Pons (tissue), 1 donor: Measurements from ENCODE around the gene ALS2CL.

Experiments
- DNase-seq: peaks from one replicate; pipeline ENCODE4 v3.0.0-alpha.2; 2016; ENCODE audit warnings: low spot score

The ALS2CL gene

DNA sequence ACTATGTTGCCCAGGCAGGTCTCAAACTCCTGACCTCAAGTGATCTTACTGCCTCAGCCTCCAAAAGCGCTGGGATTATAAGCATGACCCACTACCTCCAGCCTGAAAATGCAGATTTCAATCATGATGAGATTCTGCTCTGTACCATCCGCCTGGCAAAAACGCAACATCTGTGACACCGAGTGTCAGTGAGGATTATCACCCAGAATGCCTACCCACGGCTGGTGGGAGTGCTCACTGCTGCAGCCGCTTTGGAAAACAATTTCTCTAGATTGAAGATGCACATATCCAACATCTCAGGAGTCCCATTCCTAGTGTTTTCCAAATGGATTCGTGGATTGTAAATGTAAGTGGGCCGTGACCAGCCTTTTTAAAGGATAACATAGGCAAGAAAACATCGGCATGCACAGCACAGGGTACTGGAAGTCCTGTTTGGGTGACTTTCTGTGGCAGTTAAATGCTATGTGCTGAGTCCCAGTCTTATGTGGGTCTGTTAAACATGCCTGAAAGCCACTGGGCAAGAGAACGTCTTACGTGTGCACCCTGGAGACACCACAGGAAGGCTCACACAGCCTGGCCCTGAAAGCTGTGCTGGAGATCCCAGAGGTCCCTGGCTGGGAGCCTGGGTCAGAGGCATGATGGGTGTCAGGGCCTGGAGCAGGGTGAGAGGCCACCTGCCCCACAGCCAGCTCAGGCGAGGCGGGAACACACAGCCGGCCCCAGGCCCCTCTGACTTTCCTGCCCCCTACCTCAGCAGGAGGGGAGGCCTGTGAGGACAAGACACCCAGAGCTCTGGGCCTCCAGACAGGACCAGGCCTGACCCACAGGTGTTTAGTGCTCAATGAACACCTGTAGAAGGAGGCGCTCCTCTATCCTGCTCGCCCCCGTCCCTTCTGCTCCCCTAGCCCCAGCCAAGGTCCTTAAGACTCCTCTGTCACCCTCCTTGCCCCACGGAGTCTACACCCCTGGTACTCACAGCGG is 23.3 kb upstream of the ALS2CL start:
- no peak for DNase-seq

DNA sequence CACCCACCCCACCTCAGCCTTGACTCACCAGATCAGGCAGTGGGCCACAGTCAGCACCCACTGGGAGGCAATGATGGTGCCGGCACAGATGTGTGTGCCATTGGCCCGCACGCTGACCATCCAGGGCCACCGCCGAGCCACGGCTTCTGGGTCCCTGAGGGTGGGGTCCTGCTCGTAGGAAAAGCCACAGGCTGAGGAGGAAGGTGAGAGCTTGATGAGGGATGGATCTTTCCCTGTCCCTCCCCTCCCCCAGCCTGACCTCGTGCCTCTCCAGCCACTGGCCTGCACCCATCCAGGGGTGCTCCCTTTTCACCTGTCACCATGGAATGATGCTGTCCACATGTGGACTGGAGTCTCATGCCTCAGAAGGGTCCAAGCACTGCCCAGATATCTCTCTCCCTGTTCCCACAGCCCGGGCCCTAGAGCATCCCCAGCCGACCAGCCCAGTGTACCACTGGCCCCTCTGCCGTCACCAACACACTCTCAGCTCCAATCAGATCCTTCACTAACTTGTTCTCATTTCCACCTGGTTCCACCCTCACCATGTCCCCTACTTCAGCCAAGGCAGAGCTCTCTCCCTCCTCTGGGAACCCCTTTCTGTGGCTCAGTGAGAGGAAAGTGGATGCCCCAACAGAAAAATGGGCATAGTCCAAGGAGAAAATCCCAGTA is 22.2 kb upstream of the ALS2CL start:
- no peak for DNase-seq

DNA sequence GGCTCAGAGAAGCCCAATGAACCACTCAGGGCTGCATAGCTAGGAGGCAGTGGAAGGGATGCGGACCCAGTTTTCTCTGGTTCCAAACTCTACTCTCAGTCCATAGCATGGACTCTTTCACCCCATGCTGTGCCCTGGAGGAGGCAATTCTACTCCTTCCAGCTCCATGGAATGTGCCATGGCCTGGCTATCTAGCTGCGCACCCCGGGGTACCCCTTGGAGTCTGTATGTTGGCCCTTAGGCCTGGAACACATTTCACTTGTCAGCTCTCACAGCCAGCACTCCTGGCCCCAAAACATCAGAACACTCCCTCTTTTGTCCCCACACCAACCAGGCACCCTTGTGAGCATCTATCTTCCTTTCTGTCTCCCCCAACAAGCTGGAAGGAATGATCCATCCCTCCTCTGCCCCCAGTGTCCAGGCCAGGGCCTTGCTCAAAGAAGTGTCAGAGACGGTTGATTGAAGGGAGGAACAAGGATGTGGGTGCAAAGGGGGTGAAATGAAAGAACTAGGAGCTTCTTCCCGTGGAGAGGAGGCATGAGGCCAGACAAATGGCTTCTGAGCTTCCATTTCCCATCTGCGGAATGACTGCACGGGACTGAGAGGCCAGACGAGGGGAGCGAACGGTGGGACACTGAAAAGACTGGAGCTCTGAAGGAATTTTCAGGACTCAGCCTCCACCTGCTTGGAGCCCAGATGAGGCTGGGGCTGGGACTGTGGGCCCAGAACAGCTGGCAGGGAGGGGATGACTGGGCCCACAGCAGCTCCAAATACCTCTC is 21.4 kb upstream of the ALS2CL start:
- no peak for DNase-seq

DNA sequence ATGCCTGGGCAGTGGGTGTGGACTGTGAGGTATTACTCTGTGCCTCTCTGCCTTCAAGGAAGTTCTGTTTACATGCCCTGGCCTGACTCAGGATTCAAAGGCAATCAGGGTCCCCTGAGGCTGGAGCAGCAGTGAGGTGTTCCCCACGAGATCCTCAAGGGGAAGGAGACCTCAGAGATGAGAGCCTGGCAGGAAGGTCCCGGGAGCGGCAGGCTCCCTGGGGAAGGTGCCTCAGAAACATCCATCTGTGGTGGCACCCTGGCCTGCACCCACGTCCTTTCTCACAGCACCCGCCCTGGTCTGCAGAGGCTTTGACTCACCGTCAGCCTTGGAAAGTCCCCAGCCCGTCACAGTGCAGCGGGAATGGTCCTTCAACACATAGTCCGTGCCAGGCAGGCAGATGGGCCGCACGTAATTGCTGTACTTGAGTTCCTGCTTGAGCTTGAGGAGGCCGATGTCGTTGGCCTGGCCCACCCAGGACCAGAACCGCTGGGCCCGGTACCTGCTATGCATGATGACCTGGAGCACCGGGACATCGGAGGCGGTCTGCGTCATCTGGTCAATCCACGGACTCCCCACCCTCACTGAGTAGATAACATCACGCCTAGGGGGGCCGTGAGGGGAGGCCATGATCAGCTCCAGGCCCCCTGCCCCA is 20.5 kb upstream of the ALS2CL start:
- no peak for DNase-seq

DNA sequence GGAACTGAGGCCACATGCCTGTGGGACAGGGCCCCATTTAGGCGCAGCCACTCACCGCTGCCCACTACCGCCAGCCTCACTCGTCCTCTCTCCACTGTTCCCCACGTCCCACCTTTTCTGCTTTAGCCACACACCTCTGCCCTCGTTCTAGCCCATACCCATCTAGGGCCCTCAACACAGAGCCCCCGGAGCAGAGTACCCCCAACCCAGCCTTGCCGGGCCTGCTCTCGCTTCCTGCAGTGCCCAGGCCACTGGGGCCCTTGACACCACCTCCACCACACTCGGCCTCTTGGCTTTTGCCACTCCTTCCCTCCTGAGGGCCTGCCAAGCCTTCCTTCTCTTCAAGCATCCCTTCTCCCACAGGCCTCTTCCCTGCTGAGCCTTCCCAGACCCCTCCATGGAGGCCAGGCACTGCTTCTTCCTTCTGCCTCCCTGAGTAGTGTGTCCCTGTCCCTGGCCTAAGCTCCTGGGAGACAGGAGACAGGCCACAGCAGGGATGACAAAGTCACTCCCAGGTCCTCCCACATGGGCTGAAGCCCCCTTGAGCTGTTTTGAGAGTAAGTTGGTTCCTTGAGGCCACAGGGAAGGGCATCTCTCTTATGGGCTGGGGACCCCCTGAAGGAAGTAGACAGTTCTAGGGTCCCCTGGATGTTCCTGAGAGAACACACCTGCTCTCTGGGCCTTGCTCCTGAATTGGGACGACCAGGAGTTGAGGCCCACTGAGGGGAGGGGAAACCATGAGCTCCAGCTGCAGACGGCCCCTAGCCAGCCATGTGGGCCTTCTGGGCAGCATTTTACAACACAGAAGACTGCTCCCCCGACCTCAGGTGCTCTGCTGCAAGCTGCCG is 19.8 kb upstream of the ALS2CL start:
- DNase-seq: no peak

DNA sequence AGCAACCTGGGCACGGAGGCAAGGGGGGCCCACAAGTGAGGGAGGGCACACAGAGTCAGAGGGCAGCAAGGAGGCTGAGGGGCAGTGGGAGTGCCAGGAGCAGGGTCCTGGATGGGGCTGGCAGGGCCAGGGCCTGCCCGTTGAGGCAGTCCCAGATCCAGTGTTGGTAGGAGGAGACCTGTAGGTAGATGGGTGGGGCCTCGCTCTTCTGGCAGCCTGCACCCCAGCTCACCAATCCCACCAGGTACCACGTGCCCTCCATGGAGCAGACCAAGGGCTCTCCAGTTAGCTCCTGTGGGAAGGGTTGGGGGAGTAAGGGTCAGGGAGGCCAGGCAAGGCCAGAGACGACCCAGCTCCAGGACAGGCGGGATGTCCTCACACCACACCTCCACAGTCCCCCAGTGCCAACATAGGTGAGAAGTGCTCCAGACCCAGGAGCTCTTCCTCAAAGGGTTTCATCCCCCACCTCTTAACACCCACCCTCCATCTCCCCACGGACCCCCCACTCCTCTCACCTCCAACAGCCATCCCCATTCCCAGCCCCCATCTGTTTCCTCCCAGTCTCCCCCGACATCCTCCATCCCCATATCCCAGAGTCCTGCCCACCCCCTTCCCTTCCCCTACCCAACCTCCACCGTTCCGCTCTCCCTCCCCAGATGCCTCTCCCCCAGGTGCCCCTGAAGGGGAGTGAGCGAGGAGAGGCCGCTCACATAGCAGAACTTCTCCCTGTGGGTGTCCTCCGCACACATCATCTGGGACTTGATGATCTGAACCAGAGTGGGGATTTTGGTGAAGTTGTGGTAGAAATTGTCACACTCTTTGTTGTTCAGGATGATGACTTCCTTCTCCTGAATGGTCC is 18.9 kb upstream of the ALS2CL start:
- DNase-seq: no peak

DNA sequence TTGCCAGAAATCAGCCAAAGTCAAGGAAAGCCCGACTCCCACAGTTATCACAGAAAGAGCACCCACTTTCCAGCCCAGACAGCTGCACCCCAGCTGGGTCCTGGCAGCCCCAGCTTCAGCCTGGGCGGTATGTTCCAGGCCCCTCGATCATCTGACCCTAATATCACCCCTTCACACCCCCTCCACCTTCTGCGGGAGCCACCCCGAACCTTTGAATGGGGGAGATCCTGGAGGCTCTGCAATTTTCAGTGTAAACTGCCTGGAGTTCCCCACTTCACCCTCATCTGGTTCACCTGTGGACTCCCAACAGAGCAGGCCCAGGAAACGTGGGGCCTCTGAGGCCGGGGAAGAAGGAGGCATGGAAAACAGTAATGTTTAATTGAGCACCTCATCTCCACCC is 18.3 kb upstream of the ALS2CL start:
- DNase-seq: no peak

DNA sequence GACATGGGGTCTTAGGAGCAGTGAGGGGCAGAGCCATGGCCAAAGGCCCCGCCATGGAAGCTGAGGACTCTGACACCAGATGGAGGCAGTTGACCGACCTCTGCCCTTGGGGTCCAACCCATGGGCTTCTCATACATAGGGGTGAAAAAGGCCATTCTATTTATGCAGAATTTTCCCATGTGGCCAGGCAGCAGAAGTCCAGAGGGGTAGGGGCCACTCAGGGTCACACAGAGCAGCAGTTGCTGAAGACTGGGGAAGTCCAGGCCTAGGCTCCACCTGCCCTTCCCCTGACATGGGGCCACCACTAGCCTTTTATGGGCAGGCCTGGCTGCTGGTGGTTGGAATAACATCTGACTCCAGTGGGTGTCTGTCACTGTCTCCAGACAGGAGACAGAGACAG is 17.8 kb upstream of the ALS2CL start:
- DNase-seq: no peak

DNA sequence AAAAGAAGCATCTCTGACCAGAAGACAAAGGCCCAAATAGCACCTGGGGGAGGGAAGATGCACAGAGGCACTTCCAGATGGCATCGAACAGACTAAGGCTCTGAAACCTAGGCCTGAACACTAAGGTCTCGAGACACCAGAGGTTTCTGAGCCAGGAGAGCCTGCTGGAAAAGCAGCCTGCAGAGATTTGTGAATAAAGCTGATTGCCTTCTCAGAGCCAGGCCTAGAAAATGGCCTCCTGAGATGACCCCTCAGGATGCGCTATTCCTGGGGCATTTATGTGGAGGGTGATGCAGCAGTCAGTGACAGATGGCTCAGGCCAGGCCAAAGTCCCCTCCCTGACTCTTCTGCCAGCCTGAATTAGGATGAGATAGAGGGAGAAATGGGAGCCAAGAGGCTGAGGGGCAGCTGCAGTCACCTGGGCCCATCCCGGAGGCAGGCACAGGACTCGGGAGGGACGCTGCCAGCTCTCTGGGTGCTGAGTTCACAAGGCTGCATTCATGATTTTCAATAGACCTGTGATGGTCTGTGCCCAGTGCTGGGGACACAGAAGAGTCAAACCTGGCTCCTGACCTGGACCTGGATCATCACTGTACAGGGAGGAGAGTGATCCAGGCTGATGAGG is 17.3 kb upstream of the ALS2CL start:
- DNase-seq: no peak

DNA sequence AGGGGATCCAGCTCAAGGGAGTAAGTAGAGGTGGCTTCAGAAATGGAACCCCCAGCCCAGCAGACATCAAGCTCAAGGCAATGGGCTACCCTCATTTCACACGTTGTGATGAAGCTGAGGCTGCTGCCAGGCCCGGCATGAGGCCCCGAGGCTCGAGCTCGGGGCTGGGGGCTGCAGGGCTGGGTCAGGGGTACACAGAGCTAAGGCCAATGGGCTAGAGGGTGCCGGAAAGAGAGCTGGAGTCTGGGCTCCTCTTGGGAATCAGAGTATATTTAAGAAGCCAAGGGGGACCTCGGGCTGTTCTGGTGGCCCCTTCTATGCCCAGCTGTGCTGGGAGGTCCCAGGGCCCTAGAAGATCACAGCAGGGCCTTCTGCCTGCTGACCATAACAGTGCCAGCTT is 16.8 kb upstream of the ALS2CL start:
- no peak for DNase-seq

DNA sequence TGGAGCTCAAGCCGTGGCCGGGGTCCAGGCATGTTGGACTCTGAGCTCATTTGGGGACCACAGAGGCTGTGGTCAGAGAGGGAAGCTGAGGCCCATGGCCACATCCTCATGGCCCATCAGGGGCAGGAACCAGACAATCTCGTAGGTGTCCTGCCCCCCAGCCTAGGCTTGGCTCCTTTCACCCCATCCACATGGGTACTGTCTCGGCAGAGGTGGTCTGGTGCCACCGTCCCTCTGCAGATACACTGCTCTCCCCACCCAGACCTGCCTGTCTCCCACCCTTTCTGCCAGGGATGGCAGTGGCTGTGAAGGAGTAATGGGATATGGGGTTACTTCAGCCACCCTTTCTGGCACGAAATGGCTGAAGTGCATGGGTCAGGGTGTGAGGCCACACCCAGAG is 16.2 kb upstream of the ALS2CL start:
- no peak for DNase-seq

DNA sequence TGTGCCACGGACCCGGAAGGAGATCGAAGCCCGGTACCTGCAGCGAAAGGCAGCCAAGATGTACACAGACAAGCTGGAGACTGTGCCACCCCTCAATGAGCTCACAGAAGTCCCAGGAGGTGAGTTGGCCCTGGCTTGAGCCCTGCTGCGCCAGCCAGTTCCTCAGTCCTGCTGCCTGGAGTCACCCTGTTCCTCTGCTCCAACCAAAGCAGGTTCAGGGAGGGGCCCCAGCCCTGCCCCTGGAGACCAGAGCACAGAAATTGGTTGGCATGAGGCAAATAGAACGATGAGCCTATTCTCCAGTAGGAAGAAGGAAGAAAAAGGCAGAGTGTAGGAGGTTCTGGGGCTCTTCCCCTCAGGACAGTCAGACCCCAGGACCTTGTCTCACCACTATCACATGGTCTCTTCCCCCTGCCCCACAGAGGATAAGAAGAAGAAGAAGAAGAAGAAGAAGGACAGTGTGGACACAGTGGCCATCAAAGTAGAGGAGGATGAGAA is 15.7 kb upstream of the ALS2CL start:
- no peak for DNase-seq

DNA sequence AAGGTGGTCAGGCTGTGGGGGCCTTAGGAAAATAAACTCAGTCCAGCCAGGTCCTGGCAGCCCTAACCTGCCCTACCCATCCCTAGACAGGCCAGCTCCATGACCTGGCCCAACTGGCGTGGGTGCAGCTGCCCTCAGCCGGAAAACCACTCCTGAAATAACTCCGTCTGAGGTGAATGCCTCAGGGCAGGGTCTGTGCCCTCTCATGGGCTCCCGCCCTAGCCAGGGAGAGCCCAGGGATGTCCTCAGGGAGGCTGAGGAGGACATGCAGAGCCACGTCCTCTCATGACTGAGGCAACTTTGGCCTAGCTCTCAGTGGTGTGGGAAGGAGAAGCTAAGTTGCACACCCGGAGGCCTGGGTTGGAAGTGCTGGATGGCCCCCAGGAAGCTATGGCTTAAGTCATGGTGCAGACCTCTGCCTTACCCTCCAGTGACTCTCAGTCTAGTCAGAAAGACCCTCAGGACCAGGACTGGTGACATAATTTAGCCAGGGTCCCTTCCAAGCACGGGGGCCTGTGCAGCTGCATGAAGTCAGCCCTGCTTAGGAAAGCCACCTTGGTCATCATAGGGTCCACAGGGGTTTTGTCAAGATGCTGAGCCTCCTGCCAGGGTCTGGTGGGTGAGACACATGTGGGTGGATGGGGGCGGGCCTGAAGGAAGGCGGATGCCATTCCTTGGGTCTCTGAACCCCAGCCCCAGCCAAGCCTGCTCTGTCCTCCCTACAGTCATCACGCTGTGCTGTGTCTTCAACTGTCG is 15.1 kb upstream of the ALS2CL start:
- no peak for DNase-seq

DNA sequence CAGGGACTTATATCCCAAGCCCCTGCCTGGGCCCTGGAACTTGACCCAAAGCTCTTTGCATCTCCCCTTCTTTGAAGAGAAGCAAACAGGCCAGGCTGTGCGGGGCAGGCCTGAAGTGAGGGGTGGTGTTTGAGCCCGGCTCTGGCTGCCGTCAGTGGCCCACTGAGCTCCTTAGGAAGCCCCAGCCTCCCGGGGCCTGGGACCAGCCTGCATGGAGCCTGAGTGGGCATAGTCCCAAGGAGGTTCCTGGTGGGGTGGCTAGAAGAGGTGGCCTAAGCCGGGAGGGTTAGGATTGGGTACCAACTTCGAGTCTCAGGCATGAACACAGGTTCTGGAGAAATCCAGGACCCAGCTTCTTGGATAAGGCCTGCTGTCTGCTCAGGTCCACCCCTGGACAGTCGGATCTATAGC is 14.1 kb upstream of the ALS2CL start:
- DNase-seq: no peak

DNA sequence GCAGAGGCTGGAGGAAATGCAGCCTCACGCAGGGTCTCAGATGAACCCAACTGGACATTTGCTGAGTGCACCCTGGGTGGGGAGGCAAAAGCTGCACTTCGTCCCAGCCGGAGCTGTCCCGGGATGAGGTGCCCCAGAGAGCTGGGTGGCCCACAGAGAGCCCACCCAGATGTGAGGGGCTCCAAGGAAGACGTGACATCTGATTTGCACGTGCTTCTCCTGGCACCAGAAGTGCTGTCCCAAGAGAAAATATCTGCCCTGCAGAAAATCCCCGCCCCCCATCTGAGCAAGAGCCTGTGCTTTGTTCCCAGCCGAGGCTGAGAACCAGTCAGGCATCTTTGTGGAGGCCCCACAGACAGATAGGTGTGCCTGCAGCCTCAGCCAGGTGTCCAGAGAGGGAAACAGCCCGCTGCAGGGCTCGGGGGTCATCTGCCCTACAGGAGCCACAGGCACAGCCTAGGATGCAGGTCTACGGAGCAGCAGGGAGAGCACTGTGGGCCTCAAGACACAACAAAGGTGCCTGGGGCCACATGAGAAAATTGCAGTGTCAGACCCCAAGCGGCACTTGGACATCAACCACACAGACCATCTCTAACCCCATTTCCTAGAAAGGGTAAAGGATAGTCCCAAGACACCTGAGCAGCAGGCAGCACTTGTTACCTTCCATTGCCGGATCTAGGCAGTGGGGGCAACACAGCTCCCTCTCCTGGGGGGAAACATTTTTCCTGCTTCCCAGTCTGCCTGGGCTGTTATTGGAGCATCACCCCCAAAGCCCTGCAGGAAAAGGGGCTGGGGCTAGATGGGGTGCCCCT is 13.5 kb upstream of the ALS2CL start:
- no peak for DNase-seq

DNA sequence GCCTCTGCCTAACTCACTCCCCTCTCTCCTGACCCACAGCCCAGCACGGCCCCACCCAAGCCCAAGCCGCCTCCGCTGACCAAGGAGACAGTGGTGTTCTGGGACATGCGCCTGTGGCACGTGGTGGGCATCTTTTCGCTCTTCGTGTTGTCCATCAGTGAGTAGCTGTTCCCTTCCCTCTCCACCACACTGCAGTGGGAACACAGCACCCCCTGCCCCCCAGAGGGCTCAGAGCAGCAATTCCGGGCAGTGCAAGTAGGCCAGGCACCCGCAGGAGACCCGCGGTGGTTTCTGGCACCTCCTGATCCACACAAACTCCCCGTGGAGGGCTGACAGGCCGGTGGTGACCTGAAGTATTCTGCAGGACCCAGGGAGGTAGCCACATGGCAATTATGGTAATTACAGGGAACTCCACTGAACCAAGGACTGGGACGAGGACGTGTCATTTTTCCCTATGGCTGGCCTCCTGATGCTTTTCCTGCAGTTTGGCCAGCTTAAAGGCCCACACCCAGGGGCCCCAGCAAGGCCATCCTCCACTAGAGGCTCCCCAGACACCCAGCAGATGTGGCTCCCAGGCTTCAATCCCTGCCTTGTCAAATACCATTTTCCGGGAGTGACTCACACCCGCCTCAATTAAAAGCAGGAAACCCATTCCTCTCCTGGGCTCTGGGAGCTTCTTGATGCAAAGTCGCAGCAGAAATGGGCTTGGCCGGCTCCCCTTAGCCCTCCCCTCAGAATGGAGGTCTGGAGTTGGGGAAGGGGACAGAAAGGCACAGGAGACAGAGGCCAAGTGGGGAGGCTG is 12.5 kb upstream of the ALS2CL start:
- DNase-seq: no peak

DNA sequence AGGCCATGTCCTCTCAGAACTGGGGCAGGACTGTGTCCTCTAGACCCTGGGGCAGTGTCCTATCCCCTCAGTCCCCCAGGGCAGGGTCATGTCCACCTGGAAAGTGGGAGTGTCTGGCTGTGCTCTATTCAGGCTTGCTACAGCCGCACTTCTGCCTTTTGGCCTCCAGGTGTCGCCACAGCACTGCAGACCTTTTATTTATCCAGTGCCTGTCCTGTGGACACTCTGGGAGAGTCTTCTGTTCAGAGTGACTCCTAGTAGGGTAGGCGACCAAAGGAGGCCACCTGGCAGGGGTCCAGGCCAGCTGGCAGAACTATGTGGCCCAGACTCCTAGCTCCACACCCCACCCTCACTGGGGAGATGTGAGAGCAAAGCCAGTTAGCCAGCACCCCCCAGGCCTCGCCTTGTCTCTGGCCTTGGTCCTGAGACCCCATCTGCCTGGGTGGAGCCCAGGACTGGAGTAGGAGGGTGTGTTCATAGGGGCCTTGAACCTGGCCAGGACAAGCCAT is 11.6 kb upstream of the ALS2CL start:
- peak; percentile 59 for DNase-seq
